A673 (cell line): ENCODE results near the gene FCN3.

Source experiments
- EZH2 ChIP-seq: fragments of 200-600 bp; sonication (generic); IDR thresholded peaks from 2 replicates; pipeline ENCODE4 v1.6.1; 2017; ENCODE audit warnings: borderline replicate concordance, low read depth, mild to moderate bottlenecking, mixed read lengths, antibody characterized with exemption, low read length; ENCODE audit not compliant: poor library complexity, severe bottlenecking
- TF ChIP-seq, protein P1 (sequence below): fragments of 300-800, 200-600 bp; sonication (generic); conservative IDR thresholded peaks from 2 replicates; pipeline ENCODE4 v1.5.1; 2017; ENCODE audit warnings: low read depth, mild to moderate bottlenecking, antibody characterized with exemption, low read length, moderate library complexity, mixed read lengths

DNA sequence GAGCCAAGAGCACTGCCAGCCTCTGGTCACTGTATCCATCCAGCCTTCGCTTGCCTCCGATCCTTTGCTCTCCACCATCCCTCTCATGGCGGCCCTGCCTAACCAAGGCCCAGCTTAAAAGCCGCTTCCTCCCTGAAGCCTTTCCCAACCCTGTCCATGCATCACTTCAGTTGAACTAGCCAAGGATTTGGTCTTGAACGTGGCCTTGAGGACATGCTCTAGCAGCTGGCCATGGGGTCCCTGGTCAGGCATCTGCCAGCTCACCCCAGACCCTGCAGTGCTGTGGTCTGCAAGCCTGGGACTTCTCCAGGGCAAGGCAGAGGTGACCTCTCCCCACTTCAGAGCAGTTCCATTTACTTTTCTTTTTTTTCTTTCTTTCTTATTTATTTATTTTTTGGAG, 37.9 kb downstream of the FCN3 start:
- TF ChIP-seq, protein P1, sequence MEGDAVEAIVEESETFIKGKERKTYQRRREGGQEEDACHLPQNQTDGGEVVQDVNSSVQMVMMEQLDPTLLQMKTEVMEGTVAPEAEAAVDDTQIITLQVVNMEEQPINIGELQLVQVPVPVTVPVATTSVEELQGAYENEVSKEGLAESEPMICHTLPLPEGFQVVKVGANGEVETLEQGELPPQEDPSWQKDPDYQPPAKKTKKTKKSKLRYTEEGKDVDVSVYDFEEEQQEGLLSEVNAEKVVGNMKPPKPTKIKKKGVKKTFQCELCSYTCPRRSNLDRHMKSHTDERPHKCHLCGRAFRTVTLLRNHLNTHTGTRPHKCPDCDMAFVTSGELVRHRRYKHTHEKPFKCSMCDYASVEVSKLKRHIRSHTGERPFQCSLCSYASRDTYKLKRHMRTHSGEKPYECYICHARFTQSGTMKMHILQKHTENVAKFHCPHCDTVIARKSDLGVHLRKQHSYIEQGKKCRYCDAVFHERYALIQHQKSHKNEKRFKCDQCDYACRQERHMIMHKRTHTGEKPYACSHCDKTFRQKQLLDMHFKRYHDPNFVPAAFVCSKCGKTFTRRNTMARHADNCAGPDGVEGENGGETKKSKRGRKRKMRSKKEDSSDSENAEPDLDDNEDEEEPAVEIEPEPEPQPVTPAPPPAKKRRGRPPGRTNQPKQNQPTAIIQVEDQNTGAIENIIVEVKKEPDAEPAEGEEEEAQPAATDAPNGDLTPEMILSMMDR: no peak
- TF ChIP-seq EZH2: no peak
